HCT116 (cell line): ENCODE measurements around the gene NACC2. TPM values are rescaled to one million over a fixed set of nuclear protein-coding genes. Genes with fewer than 3 reads are reported as not detected.
"Not testable (repeated sequence)": the region's sequence is repeated elsewhere in the genome, so short reads cannot be mapped to it uniquely, and the experiment has no call there.

Source experiments
- ATAC-seq: fragments of 200-7000 bp; cut with Tn5 transposase; 2 replicates; pipeline ENCODE4 v1.9.1; 2020; ENCODE audit warnings: mild to moderate bottlenecking, moderate library complexity
- BruUV-seq: library from RNA; stranded (reverse); fragments of 400-500 nt; replicated peaks from 2 replicates; lab custom pipeline; 2021; lab: Mats Ljungman, UMichigan
- CTCF ChIA-PET: fragments of 300-600 bp; sonication (Branson Sonifier 250); formaldehyde crosslinking; loops from one replicate; lab custom pipeline; 2021; ENCODE audit warnings: antibody characterized with exemption; lab: Charles Lee
- POLR2A ChIA-PET: fragments of 300-600, 350-600 bp; sonication (Branson Sonifier 250); formaldehyde crosslinking; loops from one replicate; lab custom pipeline; 2021; ENCODE audit warnings: antibody characterized with exemption; lab: Charles Lee
- RAD21 ChIA-PET, 2 experiments: fragments of 300-600 bp; sonication (Branson Sonifier 250); formaldehyde crosslinking; loops; one replicate each; lab custom pipeline; 2023; ENCODE audit warnings: low total read pairs in 2 of 2; ENCODE audit not compliant: uncharacterized antibody in 2 of 2, unreplicated experiment in 2 of 2, low non-redundant PET in 1 of 2; lab: Charles Lee
- DNase-seq: peaks from one replicate; pipeline ENCODE4 v3.0.0-alpha.2; 2010; ENCODE audit warnings: low read depth, low spot score
- H2AFZ ChIP-seq: fragments of 200-600 bp; shearing (Covaris generic), sonication (generic); 2 replicates; pipeline ENCODE4 v1.6.1; 2017; ENCODE audit warnings: low read depth, mixed run types, mixed read lengths, antibody characterized with exemption, low read length; ENCODE audit not compliant: poor library complexity, severe bottlenecking
- H3K27ac ChIP-seq: 2 replicates; pipeline ENCODE4 v1.5.1; 2012; ENCODE audit warnings: low read depth, low read length
- H3K27me3 ChIP-seq: fragments of 200-600 bp; sonication (generic); 2 replicates; pipeline ENCODE4 v1.6.1; 2016; ENCODE audit warnings: mixed run types, low read length, mixed read lengths; ENCODE audit not compliant: insufficient read depth
- H3K36me3 ChIP-seq, 2 experiments: fragments of 200-500 bp in 1 of 2; fragments of 200-600 bp in 1 of 2; sonication (Bioruptor generic) in 1 of 2; sonication (generic) in 1 of 2; 2 replicates each; pipeline versions ENCODE4 v1.5.1 to v1.6.1; 2014 to 2016; ENCODE audit warnings: low read length in 2 of 2, inconsistent platforms in 1 of 2, mixed read lengths in 1 of 2, mixed run types in 1 of 2; ENCODE audit not compliant: insufficient read depth in 2 of 2, control insufficient read depth in 1 of 2
- H3K4me1 ChIP-seq, 2 experiments: fragments of 200-600 bp in 1 of 2; sonication (generic) in 1 of 2; 2 replicates each; pipeline versions ENCODE4 v1.5.1 to v1.6.1; 2012 to 2017; ENCODE audit warnings: low read length in 2 of 2, inconsistent platforms in 1 of 2, mild to moderate bottlenecking in 1 of 2, mixed read lengths in 1 of 2, mixed run types in 1 of 2, moderate library complexity in 1 of 2; ENCODE audit not compliant: insufficient read depth in 2 of 2, control insufficient read depth in 1 of 2
- H3K4me2 ChIP-seq: fragments of 200-600 bp; sonication (generic); 2 replicates; pipeline ENCODE4 v1.6.1; 2017; ENCODE audit warnings: mixed run types, low read length, mixed read lengths
- H3K4me3 ChIP-seq, 2 experiments: fragments of 200-600 bp in 1 of 2; sonication (generic) in 1 of 2; replicated peaks in 1 of 2; 2 replicates each; pipeline ENCODE4 v1.5.1; 2011 to 2016; ENCODE audit warnings: low read length in 2 of 2, control low read depth in 1 of 2, low read depth in 1 of 2, mild to moderate bottlenecking in 1 of 2, mixed read lengths in 1 of 2, mixed run types in 1 of 2
- H3K79me2 ChIP-seq: fragments of 200-600 bp; sonication (generic); 2 replicates; pipeline ENCODE4 v1.6.1; 2017; ENCODE audit warnings: mild to moderate bottlenecking, mixed run types, low read length, moderate library complexity, mixed read lengths; ENCODE audit not compliant: insufficient read depth
- H3K9ac ChIP-seq: fragments of 200-600 bp; sonication (generic); 2 replicates; pipeline ENCODE4 v1.6.1; 2016; ENCODE audit warnings: low read length, mixed read lengths
- H3K9me2 ChIP-seq: fragments of 200-600 bp; sonication (generic), shearing (Covaris generic); 2 replicates; pipeline ENCODE4 v1.6.1; 2017; ENCODE audit warnings: mixed run types, mild to moderate bottlenecking, moderate library complexity; ENCODE audit not compliant: insufficient read depth
- H3K9me3 ChIP-seq, 2 experiments: fragments of 200-500 bp in 1 of 2; fragments of 200-600 bp in 1 of 2; sonication (Bioruptor generic) in 1 of 2; sonication (generic) in 1 of 2; 2 replicates each; pipeline ENCODE4 v1.6.1; 2014 to 2017; ENCODE audit warnings: low read length in 2 of 2, mixed read lengths in 2 of 2, inconsistent platforms in 1 of 2, low read depth in 1 of 2, mild to moderate bottlenecking in 1 of 2, mixed run types in 1 of 2, moderate library complexity in 1 of 2; ENCODE audit not compliant: control insufficient read depth in 1 of 2, insufficient read depth in 1 of 2
- H4K20me1 ChIP-seq: fragments of 200-600 bp; sonication (generic), shearing (Covaris generic); 2 replicates; pipeline ENCODE4 v1.6.1; 2017; ENCODE audit warnings: mixed run types, mild to moderate bottlenecking, moderate library complexity; ENCODE audit not compliant: insufficient read depth
- ATF3 ChIP-seq: IDR thresholded peaks from 2 replicates; pipeline ENCODE4 v1.6.1; 2012
- CTCF ChIP-seq, 3 experiments: fragments of 200-600 bp in 1 of 3; sonication (generic) in 1 of 3; IDR thresholded peaks in 2 of 3; conservative IDR thresholded peaks in 1 of 3; 2 replicates each; pipeline ENCODE4 v1.5.1; 2012 to 2017; ENCODE audit warnings: low read depth in 2 of 3, low read length in 2 of 3, antibody characterized with exemption in 1 of 3, borderline replicate concordance in 1 of 3, control low read depth in 1 of 3, mild to moderate bottlenecking in 1 of 3, mixed read lengths in 1 of 3, mixed run types in 1 of 3, moderate library complexity in 1 of 3; ENCODE audit not compliant: insufficient read depth in 1 of 3
- JUND ChIP-seq: IDR thresholded peaks from 2 replicates; pipeline ENCODE4 v1.6.1; 2012
- POLR2AphosphoS5 ChIP-seq: IDR thresholded peaks from 2 replicates; pipeline ENCODE4 v1.6.1; 2011; ENCODE audit warnings: mild to moderate bottlenecking, low read depth, low read length, moderate library complexity
- RAD21 ChIP-seq: IDR thresholded peaks from 2 replicates; pipeline ENCODE4 v1.6.1; 2012; ENCODE audit warnings: low read depth, mild to moderate bottlenecking
- intact Hi-C: fragments of 100-400 bp; cut with micrococcal nuclease; formaldehyde crosslinking; loops from 2 replicates; pipeline ENCODE4 v1.10.0; 2022
- total RNA-seq: library from RNA; stranded (reverse); gene quantifications from one replicate; pipeline ENCODE4 v1.2.1, GENCODE V29; 2021; ENCODE audit not compliant: unreplicated experiment

NACC2 gene
- total RNA-seq, 1 experiment from 2014 or later, result 27.8 TPM

DNA sequence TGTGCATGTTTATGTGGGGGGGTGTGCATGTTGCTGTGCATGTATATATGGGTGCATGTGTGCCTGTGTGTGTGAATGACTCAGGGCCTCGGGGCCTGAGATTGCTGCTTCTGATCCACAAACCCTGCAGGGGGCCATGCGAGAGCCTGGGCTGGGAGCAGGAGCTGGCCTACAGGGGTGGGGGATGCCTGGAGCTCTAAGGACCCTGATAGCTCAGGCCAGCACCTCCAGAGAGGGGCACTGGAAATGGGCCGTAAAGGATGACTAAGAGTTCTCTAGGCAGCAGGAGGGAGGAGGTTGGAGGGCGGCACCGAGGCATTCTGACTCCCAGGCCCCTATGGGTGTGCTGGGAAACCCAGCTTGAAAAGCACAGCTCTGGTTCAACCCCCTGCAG is 127.0 kb downstream of the NACC2 start (continued):
- TF ChIP-seq ATF3 (no peak), POLR2AphosphoS5 (no peak), RAD21 (no peak), JUND (no peak)

DNA sequence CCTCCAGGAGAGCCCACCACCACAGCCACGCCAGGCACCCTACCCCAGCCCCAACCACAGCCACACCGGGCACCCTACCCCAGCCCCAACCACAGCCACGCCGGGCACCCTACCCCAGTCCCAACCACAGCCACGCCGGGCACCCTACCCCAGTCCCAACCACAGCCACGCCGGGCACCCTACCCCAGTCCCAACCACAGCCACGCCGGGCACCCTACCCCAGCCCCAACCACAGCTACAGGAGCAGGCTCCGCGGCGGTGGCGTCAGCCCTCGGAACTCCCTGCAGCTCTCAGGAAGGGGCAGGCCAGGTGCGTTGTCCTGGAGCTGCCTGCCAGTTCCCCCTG is 128.2 kb downstream of the NACC2 start:
- ChIA-PET RAD21 (interaction anchor here (0.6 to 1.5 kb wide), 5 partner anchors 85 to 243 kb away, joined by 3 to 8 read pairs (median 3); no protein-coding TSS in a partner anchor), CTCF (interaction anchor here (1.0 to 3.9 kb wide), 7 partner anchors 85 to 203 kb away, joined by 3 to 40 read pairs (median 3); no protein-coding TSS in a partner anchor)
- H3K79me2 ChIP-seq, DNase-seq, H3K9ac ChIP-seq, H3K27me3 ChIP-seq, H2AFZ ChIP-seq, H3K4me3 ChIP-seq, H3K4me1 ChIP-seq, POLR2A ChIA-PET, H4K20me1 ChIP-seq, H3K9me2 ChIP-seq, H3K36me3 ChIP-seq, H3K4me2 ChIP-seq, H3K27ac ChIP-seq, H3K9me3 ChIP-seq, ATAC-seq, BruUV-seq: not testable (repeated sequence)
- intact Hi-C loops, result loop anchor here (1.0 to 10.0 kb wide), 6 partner anchors 156 to 882 kb away; partner anchors contain the start of gene OLFM1

DNA sequence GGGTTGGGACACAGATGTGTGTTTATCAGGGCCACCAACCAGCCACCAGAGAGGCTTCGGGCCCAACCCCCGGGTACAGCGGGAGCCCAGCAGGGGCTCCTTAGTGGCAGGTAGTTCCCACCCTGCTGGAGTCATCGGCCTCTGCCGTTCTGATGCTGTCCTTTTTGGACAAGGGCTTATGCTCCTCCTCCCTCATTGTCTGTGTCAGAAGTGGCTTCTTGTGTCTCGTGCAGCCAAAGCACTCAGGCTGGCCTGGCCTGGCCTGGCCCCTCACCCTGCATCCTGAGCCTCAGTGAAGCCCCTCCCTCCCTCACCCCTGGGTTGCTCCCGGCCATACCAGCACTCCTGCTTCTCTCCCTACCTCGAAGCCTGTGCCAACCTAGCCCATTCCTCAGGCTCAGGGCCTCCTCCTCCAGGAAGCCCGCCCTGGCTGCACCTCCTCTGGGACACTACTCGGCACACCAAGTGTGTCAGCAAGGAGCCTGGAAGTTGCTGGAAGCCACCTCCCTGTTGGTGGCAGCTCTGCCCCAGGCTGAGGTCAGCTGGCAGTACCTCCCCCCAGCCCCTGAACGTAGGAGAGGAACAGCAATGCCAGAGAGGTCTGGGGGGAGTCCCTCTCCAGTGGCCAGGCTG is 129.8 kb downstream of the NACC2 start:
- no TSS peak for BruUV-seq
- RAD21 ChIA-PET, result interaction anchor here in 1 of 2 experiments (0.7 kb wide), 1 partner anchor 124 kb away, joined by 3 read pairs; no protein-coding TSS in a partner anchor
- H4K20me1 ChIP-seq, result no peaks in the 10 kb centered on the region
- H2AFZ ChIP-seq, result no peak overlapping the region
- intact Hi-C loops, result loop anchor here (5.0 to 10.0 kb wide), 5 partner anchors 172 to 880 kb away; partner anchors contain the start of gene OLFM1
- H3K9me2 ChIP-seq, result no peaks in the 10 kb centered on the region
- peaks cover 6% of the 10 kb centered on the region for H3K79me2 ChIP-seq
- no peak for TF ChIP-seq ATF3
- no peak for TF ChIP-seq CTCF (IDR thresholded peaks at IDR 0.05 in 2 of 3, conservative IDR thresholded peaks at IDR 0.05 in 1 of 3; ENCODE audit: borderline replicate concordance in 1 of 3, insufficient read depth in 1 of 3, low read depth in 2 of 3, low read length in 2 of 3)
- no peak for TF ChIP-seq RAD21
- no peak for TF ChIP-seq POLR2AphosphoS5
- TF ChIP-seq, all 23 proteins: peak for 0
- H3K4me2 ChIP-seq, result no peak overlapping the region
- DNase-seq, result no peak
- no peak for ATAC-seq
- no peaks in the 10 kb centered on the region for H3K27me3 ChIP-seq
- no peak overlapping the region for H3K9ac ChIP-seq
- ChIA-PET POLR2A (no interaction called here), CTCF (no interaction called here)
- H3K4me1 ChIP-seq, result peaks cover 9 to 17% of the 10 kb centered on the region in 2 experiments
- no peaks in the 10 kb centered on the region for H3K9me3 ChIP-seq
- no peaks in the 10 kb centered on the region for H3K36me3 ChIP-seq
- no peak overlapping the region for H3K4me3 ChIP-seq
- H3K27ac ChIP-seq, result no peak overlapping the region
